Measurements from ENCODE around the gene C6orf141.

The C6orf141 gene

DNA sequence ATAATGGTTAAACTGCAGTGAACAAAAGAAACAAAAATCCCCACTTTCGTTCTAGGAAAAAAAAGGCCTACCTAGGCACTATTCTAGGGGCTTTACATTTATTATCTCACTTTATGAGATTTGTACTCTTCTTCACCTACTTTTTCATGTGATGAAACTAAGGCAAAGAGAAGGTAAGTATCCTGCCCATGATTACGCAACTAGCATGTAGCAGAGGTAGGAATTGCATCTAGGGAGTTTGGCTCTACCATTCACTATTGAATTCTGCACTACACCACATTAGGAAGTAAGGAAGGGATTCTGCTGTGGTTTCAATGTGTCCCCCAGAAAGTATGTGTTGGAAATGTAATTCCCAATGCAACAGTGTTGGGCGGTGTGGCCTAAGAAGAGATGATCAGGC, 11.4 kb upstream of the C6orf141 start:
- no peak for DNase-seq (ENCODE audit: low read depth, low spot score)

DNA sequence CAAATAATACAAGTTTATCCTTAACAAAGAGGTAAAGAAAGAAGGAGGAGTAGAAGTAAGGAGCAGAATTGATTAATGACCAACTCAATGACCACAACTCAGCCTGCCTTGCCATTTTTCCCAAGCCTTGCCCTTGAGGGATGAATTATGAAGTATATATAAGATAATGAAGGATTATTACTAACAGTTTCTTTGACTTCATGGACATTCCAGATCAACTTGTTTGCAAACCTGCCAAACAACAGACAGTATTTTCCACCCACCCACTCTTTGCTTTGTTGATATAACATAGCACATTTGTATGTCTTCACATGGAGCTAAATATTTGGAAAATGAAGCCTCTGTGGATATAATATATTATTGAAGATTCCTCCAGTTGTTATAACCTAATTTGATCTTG, 9.9 kb upstream of the C6orf141 start:
- DNase-seq (ENCODE audit: low read depth, low spot score), result no peak

DNA sequence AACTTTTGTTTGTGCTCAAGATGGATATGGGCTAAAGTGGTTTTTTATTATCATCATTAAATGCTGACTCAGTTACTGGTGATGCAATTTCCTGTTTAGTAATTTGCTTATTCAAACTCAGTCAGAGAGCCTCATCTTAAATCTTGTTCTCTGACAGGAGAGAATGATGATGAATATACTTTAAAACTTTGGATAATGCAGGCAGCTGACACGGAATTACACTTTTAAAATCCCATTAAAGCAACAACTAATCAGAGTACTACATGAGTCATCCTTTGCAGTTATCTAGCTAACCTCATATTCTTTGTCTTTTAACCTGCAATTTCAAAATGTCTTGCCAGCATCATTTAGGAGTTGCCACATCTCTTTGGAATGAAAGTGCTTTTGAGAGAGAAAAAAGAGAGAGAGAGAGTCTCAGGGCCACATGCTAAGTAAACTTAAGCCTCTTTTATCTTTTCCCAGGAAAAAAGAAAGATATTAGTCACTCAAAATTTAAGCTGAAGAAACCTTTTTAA, 9.2 kb upstream of the C6orf141 start:
- no peak for DNase-seq (ENCODE audit: low read depth, low spot score)

DNA sequence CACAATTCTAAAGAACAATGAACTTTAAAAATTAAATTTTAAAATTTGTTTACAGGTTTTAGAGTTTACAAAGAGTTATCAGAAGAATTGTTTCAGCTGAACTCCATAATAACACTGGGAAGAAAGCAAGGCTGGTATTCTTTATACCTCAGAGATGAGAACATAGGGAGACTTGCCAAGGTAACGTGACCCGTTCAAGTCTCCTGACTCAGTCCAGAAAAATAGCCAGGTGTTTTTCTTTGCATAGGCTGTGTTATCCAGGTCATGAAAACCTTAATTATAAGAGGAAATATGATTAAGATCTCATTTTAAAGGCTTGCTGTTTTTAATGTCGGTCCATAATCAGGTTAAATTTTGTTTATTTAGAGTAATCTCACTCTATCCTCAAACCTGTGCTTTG, 8.5 kb upstream of the C6orf141 start:
- no peak for DNase-seq (ENCODE audit: low read depth, low spot score)

DNA sequence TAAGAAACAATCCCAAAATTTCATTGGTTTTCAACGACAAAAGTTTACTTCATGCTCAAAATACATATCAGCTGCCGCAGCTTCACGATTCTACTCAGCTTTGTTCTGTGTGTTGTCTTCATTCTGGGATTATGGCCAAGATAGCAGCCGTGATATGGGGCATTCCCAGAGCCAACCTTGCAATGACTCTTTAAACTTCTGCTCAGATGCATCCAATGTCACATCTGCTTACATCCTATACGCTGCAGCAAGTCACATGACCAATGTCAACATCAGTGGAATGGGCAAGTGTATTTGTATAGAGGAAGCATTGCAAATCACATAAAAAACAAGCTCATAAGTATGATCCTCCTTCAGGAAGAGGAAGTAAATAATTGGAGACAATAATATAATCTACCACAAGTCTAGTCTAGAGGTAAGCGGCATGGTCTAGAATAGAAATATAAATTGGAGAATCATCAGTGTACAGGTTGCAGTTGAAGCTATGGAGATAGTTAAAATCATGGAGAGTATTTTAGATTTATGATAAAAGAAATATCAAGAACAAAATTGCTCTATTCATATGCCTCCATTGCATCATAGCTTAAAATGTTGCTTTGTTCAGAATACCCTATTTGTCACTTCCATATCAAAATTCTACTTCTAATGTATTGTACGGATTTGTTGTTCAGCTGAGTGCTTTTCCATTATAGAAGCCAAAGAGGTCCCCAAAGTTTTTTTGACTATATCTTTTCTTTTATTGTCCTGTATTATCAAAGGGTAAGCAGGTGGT, 7.2 kb upstream of the C6orf141 start:
- DNase-seq (ENCODE audit: low read depth, low spot score), result no peak

DNA sequence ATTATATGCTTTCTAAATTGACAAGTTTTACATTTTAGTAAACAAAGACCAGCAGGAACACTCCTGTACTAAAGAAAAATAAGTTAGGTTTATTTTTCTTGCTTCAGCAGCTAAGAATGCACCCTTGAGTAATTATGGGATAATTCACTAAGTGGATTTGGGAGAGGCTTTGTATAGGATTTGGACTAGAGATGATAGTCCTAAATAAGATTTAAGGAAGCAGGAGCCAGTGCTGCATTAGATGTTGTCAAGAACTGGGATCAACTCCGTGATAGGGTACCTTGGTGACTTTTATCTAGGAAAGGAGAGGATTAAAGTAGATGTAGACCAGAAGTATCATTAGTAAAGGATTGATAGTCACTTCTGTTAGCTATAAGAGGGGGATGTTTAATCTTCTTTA, 4.1 kb upstream of the C6orf141 start:
- no peak for DNase-seq (ENCODE audit: low read depth, low spot score)

DNA sequence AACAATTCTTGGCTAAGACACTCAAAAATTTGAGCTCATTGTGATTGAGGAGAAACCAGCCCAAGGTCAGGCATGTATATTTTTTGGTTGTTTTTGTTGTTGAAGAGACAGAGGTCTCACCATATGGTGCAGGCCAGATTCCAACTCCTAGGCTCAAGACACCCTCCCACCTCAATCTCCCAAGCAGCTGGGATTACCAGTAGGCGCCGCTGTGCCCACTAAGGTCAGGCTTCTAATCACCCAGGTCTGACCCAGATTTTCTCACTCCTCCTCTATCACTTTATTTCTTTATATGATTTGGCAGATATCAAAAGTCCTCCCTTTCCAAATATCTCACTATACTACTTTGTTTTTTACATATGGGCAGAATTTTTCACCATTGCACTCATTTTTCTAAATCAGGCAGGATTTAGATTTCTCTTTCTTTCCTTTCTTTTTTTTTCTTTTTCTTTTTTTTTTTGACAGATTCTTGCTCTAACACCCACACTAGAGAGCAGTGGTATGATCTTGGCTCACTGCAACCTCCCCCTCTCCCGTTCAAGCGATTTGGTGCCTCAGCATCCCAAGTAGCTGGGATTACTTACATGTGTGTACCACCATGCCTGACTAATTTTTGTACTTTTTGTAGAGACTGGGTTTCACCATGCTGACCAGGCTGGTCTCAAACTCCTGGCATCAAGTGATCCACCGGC, 1.7 kb upstream of the C6orf141 start:
- no peak for DNase-seq (ENCODE audit: low read depth, low spot score)

DNA sequence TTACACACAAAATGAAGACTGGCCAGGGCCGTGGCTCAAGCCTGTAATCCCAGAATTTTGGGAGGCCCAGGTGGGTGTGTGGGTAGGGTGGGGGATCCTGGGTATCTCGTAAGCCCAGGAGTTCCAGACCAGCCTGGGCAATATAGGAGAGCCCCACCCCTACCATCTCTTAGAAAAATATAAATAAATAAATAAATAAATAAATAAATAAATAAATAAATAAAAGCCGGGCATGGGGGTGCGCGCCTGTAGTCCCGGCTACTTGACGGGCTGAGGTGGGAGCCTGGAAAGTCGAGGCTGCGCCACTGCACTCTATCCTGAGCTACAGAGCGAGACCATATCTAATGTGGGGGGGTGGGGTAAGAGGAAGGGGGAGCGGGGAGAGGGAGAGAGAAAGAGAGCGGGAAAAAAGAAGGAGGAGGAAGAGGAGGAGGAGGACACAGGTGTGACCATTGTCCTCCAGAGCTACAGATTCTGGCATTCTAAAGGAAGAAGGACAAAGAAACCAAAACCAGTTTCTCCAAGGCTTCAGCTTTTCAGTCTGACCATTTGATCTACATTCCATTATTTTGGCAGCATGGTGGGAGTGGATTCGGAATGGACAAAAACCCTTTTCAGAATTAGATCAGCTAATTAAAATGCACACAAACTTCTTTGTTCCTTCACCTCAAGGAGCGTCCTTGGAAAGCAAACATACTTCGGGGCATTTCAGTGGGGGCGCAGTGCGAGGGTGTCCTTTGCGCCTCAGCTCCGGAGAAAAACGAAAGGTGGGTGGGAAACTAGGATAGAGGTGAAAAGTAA, 577 bp upstream of the C6orf141 start:
- no peak for DNase-seq (ENCODE audit: low read depth, low spot score)

DNA sequence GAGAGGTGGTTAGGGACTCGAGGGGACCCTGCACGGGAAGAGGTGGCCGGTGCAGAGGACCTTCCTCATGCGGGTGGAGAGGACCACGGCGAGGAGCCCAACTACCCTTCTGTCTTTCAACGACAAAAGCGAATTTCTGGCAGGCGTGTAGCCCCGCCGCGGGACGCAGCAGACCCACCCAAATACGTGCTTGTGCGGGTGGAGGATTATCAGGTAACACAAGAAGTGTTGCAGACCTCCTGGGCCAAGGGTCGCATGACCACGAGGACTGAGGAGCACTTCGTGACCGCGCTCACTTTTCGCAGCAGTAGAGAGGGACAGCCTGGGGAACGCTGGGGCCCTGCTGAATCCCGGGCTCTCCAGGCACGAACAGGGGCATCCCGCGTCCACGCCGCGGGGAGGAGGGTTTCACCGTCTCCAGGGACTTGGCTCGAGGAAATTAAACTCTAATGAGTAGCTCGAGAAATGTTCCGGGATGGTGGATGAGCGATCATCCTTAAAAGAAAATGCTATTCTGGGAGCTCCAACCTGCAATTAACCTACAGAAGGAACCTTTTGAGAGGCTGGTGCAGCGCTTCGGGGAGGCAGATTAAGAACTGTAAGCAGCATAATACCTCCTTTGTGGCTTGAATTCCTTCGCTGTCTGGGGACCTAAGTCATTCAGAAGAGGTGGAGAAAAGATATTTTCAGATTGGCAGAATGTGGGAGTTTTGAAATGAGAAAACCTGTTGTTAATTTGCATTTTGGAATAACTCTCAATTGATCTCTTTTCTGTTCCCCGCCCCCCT, 804 bp downstream of the C6orf141 start:
- peak; percentile 67 for DNase-seq (ENCODE audit: low read depth, low spot score)

DNA sequence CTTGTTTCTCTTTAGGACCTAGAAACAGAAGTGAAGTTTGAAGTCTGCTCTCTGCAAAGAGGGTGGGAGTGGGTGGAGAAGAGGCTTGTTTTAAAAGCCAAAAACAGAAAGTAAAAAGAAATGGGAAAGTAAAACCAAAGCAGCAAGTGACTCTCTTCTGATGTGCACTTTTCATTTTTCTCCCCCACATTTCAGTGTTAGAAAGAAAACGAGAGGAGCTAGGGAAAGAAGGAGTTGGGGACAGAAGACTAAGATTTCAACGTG, 1.3 kb downstream of the C6orf141 start:
- no peak for DNase-seq (ENCODE audit: low read depth, low spot score)

DNA sequence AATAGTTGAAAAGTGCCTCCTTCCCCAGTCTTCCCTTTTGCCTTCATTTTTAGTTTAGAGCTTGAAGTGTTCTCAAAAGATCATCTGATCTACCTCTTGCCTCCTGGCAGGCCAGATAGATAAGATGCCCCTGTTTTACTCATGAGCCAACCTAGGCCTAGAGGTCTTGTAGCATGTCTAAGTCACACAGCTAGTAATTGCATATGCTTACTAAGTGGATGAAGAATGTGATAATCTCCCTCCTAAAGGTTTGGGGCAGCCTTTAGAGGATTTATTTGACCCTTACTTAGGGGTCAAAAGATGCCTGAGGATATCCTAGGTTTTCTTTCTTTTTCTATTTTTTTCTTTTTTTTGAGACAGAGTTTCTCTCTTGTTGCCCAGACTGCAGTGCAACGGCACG, 2.1 kb downstream of the C6orf141 start:
- DNase-seq (ENCODE audit: low read depth, low spot score), result no peak

DNA sequence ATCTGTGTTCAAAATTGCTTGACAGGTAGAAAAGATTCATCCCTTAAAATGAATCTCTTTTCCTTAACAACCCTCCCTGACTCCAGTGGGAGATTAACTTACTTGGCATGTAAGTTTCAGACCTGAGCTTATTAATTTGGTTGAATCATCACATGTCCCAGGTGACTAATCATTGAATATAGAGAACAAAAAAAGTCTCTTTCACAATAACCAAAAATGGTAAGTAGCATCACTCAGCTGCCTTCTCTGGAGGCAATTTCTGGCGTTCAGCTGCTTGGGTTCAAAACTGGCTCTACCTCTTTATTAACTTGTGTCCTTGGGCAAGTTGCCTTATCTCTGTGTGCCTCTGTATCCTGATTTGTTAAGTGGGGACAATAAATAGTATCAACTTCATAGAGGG, 2.9 kb downstream of the C6orf141 start:
- no peak for DNase-seq (ENCODE audit: low read depth, low spot score)

DNA sequence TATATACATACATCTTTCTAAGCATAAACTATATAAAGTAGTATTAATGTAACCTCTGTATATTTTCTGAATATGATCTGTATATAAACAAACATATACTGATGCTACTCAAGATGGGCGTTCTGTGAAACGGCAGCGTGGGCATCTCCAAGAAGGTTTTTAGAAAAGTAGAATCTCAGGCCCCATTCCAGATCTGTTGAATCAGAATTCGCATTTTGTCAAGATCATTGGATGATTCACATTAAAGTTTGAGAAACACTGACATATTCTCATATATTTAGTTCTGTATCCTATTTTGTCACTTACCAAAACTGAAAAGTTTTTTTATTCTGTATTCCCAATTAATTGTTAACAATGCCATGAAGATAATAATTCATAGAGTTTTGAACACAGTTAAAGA, 5.5 kb downstream of the C6orf141 start:
- no peak for DNase-seq (ENCODE audit: low read depth, low spot score)

DNA sequence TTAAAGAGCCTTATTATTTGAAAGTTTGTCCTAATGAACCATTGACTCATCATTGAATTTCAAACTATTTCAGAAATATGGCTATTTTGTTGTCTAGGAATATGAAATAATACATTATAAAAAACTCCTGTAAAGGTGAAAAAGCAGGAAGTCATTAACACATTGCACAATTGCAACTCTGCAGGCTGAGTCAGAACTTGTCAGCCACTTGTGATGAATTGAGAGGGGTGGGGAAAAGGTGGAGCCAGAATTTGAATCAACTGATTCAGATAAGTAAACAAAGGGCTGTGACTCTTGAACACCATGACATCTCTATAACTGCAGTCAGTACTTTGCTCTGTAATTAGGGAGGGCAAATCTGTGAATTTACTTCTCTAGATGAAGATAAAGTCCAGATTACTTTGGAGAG, 6.0 kb downstream of the C6orf141 start:
- DNase-seq (ENCODE audit: low read depth, low spot score), result peak; percentile 34

DNA sequence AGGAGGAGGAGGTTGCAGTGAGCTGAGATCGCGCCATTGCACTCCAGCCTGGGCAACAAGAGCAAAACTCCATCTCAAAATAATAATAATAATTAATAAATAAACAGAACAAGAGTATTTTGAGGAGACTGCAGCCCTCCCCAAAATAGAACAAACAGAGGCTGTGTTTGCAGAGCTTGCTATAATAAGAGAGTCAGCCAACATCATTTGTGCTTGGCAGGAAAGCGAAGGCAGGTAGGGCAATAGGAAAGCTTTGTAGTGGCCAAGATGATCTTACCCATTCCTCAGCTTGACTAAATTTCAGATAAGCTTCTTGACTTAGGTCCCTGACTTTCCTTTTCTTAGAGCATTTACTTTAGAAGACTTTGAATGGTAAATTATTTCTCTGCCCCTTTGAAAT, 6.7 kb downstream of the C6orf141 start:
- no peak for DNase-seq (ENCODE audit: low read depth, low spot score)

DNA sequence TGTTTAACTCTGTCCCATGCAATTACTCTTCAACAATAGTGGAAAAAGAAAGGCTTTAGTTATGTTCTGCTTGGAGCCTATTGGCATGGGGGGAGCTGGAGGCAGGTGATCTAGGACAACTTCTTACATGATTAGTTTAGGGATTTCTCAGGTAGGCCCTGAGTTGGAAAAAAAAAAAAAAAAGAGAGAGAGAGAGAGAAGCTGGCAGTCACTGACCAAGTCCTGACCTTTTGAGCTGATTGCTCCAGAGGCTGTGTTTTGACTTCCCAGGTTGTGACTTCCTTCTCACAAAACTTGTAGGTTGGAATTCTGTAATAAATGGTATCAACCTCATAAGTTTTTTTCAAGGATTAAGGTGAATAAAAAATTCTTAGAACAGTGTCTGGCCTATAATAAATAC, 7.8 kb downstream of the C6orf141 start:
- no peak for DNase-seq (ENCODE audit: low read depth, low spot score)

DNA sequence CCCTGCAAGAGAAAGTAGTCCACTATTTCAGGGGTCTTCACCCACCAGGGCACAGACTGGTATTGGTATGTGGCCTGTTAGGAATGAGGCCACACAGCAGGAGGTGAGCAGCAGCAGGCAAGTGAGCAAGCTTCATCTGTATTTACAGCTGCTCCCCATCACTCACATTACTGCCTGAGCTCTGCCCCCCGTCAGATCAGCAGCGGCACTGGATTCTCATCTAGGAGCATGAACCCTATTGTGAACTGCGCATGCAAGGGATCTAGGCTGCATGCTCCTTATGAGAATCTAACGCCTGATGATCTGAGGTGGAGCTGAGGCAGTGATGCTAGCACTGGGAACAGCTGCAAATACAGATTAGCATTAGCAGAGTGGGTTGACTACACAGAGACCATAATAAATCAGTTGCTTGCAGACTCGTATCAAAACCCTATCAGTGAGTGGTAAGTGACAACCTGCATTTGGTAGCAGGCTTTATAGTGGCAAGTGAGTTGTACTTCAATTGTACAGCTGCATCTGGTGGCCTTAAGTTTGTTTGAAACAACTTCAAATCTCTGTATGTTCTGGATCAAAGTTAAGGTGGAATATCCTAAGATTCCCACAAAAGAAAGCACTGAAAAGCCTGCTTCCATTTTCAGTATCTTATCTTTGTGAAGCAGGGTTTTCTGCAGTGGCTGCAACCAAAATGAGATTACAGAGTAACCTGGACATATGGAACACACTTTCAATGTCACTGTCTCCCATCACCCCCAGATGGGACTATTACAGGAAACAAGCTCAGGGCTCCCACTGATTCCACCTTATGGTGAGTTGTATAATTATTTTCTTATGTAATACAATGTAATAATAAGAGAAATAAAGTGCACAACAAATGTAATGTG, 12.8 kb downstream of the C6orf141 start:
- no peak for DNase-seq (ENCODE audit: low read depth, low spot score)

DNA sequence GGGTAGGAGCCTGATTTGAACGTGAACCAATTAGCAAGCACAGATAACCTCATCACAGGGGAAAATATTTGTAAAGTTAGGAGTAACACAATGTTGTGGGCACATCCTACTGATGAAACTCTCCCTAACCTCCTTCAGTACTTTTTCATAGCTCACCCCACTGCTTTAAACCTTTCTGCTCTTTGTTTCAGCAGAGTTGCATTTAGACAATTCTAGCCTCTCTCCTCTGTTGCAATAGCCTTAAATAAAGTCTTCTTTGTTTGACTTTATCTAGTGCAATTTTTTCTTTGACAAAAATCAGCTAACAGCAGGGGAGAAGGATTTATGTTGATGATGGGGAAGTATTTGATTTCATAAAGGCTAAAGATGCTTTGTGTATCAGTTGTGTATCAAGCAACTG, 14.1 kb downstream of the C6orf141 start:
- no peak for DNase-seq (ENCODE audit: low read depth, low spot score)

DNA sequence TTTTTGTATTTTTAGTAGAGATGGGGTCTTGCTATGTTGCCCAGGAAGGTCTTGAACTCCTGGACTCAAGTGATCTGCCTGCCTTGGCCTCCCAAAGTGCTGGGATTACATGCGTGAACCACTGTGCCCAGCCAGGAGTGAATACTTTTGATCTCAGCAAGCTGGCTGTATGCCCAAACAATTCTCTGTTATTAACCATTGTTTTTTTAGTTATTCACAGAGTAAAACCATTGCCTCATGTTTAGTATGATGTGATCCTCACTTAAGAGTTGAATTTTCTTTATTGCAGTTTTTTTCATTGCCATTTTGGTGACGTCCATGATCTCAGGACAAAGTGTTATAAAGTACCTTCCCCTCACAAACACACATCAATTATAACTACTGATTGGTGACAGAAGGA, 14.8 kb downstream of the C6orf141 start:
- DNase-seq (ENCODE audit: low read depth, low spot score), result no peak

DNA sequence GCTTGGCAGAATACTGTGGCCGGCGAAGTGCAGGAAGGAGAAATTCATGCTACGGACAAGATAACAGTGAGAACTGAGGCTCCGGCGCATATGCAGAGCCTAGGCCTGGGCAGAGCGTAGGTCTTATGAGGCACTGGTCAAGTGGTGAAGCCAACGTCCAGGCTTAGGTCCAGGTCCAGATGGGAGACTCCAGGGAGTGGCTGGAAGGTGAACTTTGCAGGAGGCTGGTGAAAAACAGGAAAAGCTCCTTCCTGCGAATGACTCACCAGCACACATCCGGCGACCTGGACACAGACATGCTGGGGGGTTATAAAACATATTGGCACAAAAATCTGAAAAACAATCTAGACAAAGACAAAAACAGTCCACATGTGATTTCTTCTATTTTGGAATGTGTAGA, 15.4 kb downstream of the C6orf141 start:
- DNase-seq (ENCODE audit: low read depth, low spot score), result no peak

Measured in ELF-1 (cell line).